SK-N-SH treated with all-trans-retinoic acid at 6 μM for 48 hours (cell line): Measurements from ENCODE around the gene LYST.

Source experiments
- ARNTL ChIP-seq: fragments of 450-650 bp; formaldehyde crosslinking; IDR thresholded peaks from 2 replicates; pipeline ENCODE4 v1.5.0; 2020; ENCODE audit warnings: low read depth, mild to moderate bottlenecking, moderate library complexity, borderline replicate concordance
- PATZ1 ChIP-seq: fragments of 250-450 bp; sonication (Bioruptor Pico); IDR thresholded peaks from 2 replicates; pipeline ENCODE4 v1.8.0; 2020; ENCODE audit warnings: mild to moderate bottlenecking, moderate library complexity, borderline replicate concordance
- TSHZ2 ChIP-seq: fragments of 250-450 bp; sonication (Bioruptor Pico); IDR thresholded peaks from 2 replicates; pipeline ENCODE4 v1.5.0; 2020; ENCODE audit warnings: mild to moderate bottlenecking, moderate library complexity

GRCh38 chr1:235779770-235780169 lies 86.9 kb downstream of the LYST start:
- no peak for TF ChIP-seq TSHZ2
- no peak for TF ChIP-seq PATZ1 (CRISPR knock-in tag)
- TF ChIP-seq ARNTL = no peak
